ENCODE measurements around the gene ADAMTS8.

DNA sequence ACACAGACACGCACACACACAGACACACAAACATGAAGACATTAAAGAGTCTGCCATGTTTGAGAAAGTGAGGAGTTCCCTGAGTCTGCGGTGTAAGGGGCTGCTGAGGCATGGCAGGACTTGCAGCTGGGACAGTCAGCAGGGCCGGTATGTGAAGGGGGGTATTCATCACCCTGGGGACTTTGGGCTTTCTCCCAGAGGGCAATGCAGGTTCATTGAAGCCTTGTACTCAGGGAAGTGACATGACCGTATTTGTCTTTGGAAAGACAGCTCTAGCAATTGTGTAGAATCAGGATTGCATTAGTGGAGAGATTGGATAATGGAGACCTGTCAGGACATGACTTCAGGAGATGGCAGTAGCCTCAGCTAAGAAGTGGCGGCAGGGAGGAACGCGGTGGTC is 9.4 kb upstream of the ADAMTS8 start:
- TF ChIP-seq RAD21 (IDR thresholded peaks at IDR 0.05; ENCODE audit: low read length), result no peak
- TF ChIP-seq, protein P1, sequence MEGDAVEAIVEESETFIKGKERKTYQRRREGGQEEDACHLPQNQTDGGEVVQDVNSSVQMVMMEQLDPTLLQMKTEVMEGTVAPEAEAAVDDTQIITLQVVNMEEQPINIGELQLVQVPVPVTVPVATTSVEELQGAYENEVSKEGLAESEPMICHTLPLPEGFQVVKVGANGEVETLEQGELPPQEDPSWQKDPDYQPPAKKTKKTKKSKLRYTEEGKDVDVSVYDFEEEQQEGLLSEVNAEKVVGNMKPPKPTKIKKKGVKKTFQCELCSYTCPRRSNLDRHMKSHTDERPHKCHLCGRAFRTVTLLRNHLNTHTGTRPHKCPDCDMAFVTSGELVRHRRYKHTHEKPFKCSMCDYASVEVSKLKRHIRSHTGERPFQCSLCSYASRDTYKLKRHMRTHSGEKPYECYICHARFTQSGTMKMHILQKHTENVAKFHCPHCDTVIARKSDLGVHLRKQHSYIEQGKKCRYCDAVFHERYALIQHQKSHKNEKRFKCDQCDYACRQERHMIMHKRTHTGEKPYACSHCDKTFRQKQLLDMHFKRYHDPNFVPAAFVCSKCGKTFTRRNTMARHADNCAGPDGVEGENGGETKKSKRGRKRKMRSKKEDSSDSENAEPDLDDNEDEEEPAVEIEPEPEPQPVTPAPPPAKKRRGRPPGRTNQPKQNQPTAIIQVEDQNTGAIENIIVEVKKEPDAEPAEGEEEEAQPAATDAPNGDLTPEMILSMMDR (IDR thresholded peaks at IDR 0.05), result no peak
- TF ChIP-seq, protein P2, sequence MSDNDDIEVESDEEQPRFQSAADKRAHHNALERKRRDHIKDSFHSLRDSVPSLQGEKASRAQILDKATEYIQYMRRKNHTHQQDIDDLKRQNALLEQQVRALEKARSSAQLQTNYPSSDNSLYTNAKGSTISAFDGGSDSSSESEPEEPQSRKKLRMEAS (IDR thresholded peaks at IDR 0.05; ENCODE audit: low read depth), result no peak
